HEK293 (cell line): Measurements from ENCODE around the gene CUL1.
"Not testable (repeated sequence)": the region's sequence is repeated elsewhere in the genome, so short reads cannot be mapped to it uniquely, and the experiment has no call there.

Experiments
- CTCF ChIA-PET: fragments of 350-600 bp; formaldehyde crosslinking; extraction: SDS; loops from one replicate; lab custom pipeline; 2021; ENCODE audit warnings: antibody characterized with exemption; lab: Yijun Ruan, JAX
- POLR2A ChIA-PET: fragments of 300-600 bp; formaldehyde crosslinking; extraction: SDS; loops from one replicate; lab custom pipeline; 2020; ENCODE audit warnings: antibody characterized with exemption, inconsistent platforms; lab: Yijun Ruan, JAX
- H3K27ac ChIP-seq: fragments of 200-500 bp; sonication (Bioruptor generic); 2 replicates; pipeline ENCODE4 v1.5.1; 2014; ENCODE audit warnings: low read depth, low read length, control low read depth, inconsistent platforms; ENCODE audit errors: extremely low read depth
- H3K36me3 ChIP-seq, 2 experiments: fragments of 200-500 bp in 1 of 2; sonication (Bioruptor generic) in 1 of 2; 1 replicate in 1 of 2; 2 replicates in 1 of 2; pipeline ENCODE4 v1.5.1; 2014 to 2017; ENCODE audit warnings: inconsistent platforms in 2 of 2, low read length in 2 of 2; ENCODE audit not compliant: control insufficient read depth in 2 of 2, insufficient read depth in 1 of 2
- H3K4me1 ChIP-seq: fragments of 200-500 bp; sonication (Bioruptor generic); 2 replicates; pipeline ENCODE4 v1.5.1; 2014; ENCODE audit warnings: mild to moderate bottlenecking, low read length, inconsistent platforms; ENCODE audit not compliant: control insufficient read depth, insufficient read depth
- H3K4me3 ChIP-seq: 2 replicates; pipeline ENCODE4 v1.5.1; 2011; ENCODE audit warnings: low read depth, mild to moderate bottlenecking, control low read depth, low read length, moderate library complexity
- H3K9me3 ChIP-seq: fragments of 200-500 bp; sonication (Bioruptor generic); 2 replicates; pipeline ENCODE4 v1.5.1; 2014; ENCODE audit warnings: low read depth, low read length, inconsistent platforms; ENCODE audit not compliant: control insufficient read depth, insufficient read depth
- CTCF ChIP-seq: fragments of 450-650 bp; formaldehyde crosslinking; IDR thresholded peaks from 2 replicates; pipeline ENCODE4 v1.5.1; 2016; ENCODE audit warnings: missing biosample characterization, missing genetic modification characterization
- GLIS1 ChIP-seq: fragments of 450-650 bp; formaldehyde crosslinking; IDR thresholded peaks from 2 replicates; pipeline ENCODE4 v1.5.1; 2016; ENCODE audit warnings: missing biosample characterization, missing genetic modification characterization
- KLF9 ChIP-seq: fragments of 450-650 bp; formaldehyde crosslinking; IDR thresholded peaks from 2 replicates; pipeline ENCODE4 v1.5.1; 2016; ENCODE audit warnings: missing biosample characterization, missing genetic modification characterization, low read depth
- PRDM10 ChIP-seq: fragments of 450-650 bp; formaldehyde crosslinking; IDR thresholded peaks from 2 replicates; pipeline ENCODE4 v1.5.1; 2016; ENCODE audit warnings: missing biosample characterization, missing genetic modification characterization
- PRDM6 ChIP-seq: fragments of 450-650 bp; formaldehyde crosslinking; IDR thresholded peaks from 2 replicates; pipeline ENCODE4 v1.5.1; 2017; ENCODE audit warnings: missing biosample characterization, missing genetic modification characterization
- ZBTB8A ChIP-seq: fragments of 450-650 bp; formaldehyde crosslinking; IDR thresholded peaks from 2 replicates; pipeline ENCODE4 v1.5.1; 2016; ENCODE audit warnings: missing biosample characterization, missing genetic modification characterization
- ZNF138 ChIP-seq: fragments of 450-650 bp; formaldehyde crosslinking; IDR thresholded peaks from 2 replicates; pipeline ENCODE4 v1.5.1; 2016; ENCODE audit warnings: missing biosample characterization, missing genetic modification characterization, borderline replicate concordance
- ZNF202 ChIP-seq: fragments of 450-650 bp; formaldehyde crosslinking; IDR thresholded peaks from 2 replicates; pipeline ENCODE4 v1.5.1; 2016; ENCODE audit warnings: missing biosample characterization, missing genetic modification characterization, borderline replicate concordance
- ZNF362 ChIP-seq: fragments of 450-650 bp; formaldehyde crosslinking; IDR thresholded peaks from 2 replicates; pipeline ENCODE4 v1.5.1; 2016; ENCODE audit warnings: missing biosample characterization, missing genetic modification characterization
- ZNF48 ChIP-seq: fragments of 450-650 bp; formaldehyde crosslinking; IDR thresholded peaks from 2 replicates; pipeline ENCODE4 v1.5.1; 2016; ENCODE audit warnings: missing biosample characterization, missing genetic modification characterization
- ZNF521 ChIP-seq: fragments of 450-650 bp; formaldehyde crosslinking; IDR thresholded peaks from 2 replicates; pipeline ENCODE4 v1.5.1; 2017; ENCODE audit warnings: missing biosample characterization, mild to moderate bottlenecking, missing genetic modification characterization
- ZNF600 ChIP-seq: fragments of 450-650 bp; formaldehyde crosslinking; IDR thresholded peaks from 2 replicates; pipeline ENCODE4 v1.5.1; 2016; ENCODE audit warnings: missing biosample characterization, missing genetic modification characterization
- ZNF621 ChIP-seq: fragments of 450-650 bp; formaldehyde crosslinking; IDR thresholded peaks from 2 replicates; pipeline ENCODE4 v1.5.1; 2017; ENCODE audit warnings: missing biosample characterization, missing genetic modification characterization
- ZNF76 ChIP-seq: fragments of 450-650 bp; formaldehyde crosslinking; IDR thresholded peaks from 2 replicates; pipeline ENCODE4; 2016; ENCODE audit warnings: low read depth, missing biosample characterization, missing genetic modification characterization, borderline replicate concordance

Gene CUL1

GRCh38 chr7:148702876-148703670 is 4.4 kb downstream of the CUL1 start:
- H3K4me3 ChIP-seq = no peak overlapping the region
- CTCF ChIA-PET = interaction anchor here (0.5 to 1.2 kb wide), 7 partner anchors 9 to 234 kb away, joined by 3 to 5 read pairs (median 4); no protein-coding TSS in a partner anchor

GRCh38 chr7:148703671-148703962 is 4.9 kb downstream of the CUL1 start:
- CTCF ChIA-PET = interaction anchor here (0.6 to 1.2 kb wide), 5 partner anchors 8 to 234 kb away, joined by 3 to 5 read pairs (median 4); no protein-coding TSS in a partner anchor
- H3K27ac ChIP-seq, H3K9me3 ChIP-seq, H3K4me3 ChIP-seq, H3K36me3 ChIP-seq, POLR2A ChIA-PET: not testable (repeated sequence)
- H3K4me1 ChIP-seq = peaks cover 21% of the 10 kb centered on the region

More at GRCh38 chr7:148702876-148703670, 4.4 kb downstream of the CUL1 start:
- peaks cover 21% of the 10 kb centered on the region for H3K4me1 ChIP-seq
- no peak overlapping the region for H3K27ac ChIP-seq
- TF ChIP-seq ZBTB8A = no peak
- TF ChIP-seq PRDM10 (tag by site-specific recombination) = peak; percentile 64
- TF ChIP-seq ZNF600 (tag by site-specific recombination) = peak; percentile 62
- TF ChIP-seq KLF9 (tag by site-specific recombination) = no peak
- peak; percentile 58; the same call in 1 of the 2 replicates for TF ChIP-seq ZNF202
- TF ChIP-seq ZNF621 (tag by site-specific recombination) = no peak
- TF ChIP-seq ZNF362 = 0 out of 2 replicates have a peak, but pooled peaks have one; percentile 16
- TF ChIP-seq PRDM6 = peak; percentile 48; the same call in 1 of the 2 replicates
- TF ChIP-seq ZNF138 = no peak
- no peak for TF ChIP-seq ZNF521
- peak; percentile 18; the same call in 1 of the 2 replicates for TF ChIP-seq GLIS1 (tag by site-specific recombination)
- no peak for TF ChIP-seq ZNF76 (tag by site-specific recombination)
- no peak for TF ChIP-seq ZNF48 (tag by site-specific recombination)
- TF ChIP-seq CTCF (tag by site-specific recombination) = peak; percentile 25; the same call in 1 of the 2 replicates
- H3K9me3 ChIP-seq = no peaks in the 10 kb centered on the region
- no peaks in the 10 kb centered on the region for H3K36me3 ChIP-seq
- POLR2A ChIA-PET = interaction anchor here (1.0 kb wide), 1 partner anchor 279 kb away, joined by 3 read pairs; no protein-coding TSS in a partner anchor
